Astrocyte (in vitro differentiated cells and primary cell): ENCODE results near the gene DPH1.

Source experiments
- EZH2 ChIP-seq: IDR thresholded peaks from 2 replicates; pipeline ENCODE4 v1.6.1; 2012; ENCODE audit warnings: mild to moderate bottlenecking, low read length, inconsistent platforms; ENCODE audit not compliant: insufficient read depth
- TF ChIP-seq, protein P1 (sequence below): IDR thresholded peaks from 2 replicates; pipeline ENCODE4 v1.5.1; 2011; ENCODE audit warnings: low read depth, mild to moderate bottlenecking, inconsistent platforms, low read length, moderate library complexity; ENCODE audit not compliant: insufficient read depth

- TF ChIP-seq, protein P1, sequence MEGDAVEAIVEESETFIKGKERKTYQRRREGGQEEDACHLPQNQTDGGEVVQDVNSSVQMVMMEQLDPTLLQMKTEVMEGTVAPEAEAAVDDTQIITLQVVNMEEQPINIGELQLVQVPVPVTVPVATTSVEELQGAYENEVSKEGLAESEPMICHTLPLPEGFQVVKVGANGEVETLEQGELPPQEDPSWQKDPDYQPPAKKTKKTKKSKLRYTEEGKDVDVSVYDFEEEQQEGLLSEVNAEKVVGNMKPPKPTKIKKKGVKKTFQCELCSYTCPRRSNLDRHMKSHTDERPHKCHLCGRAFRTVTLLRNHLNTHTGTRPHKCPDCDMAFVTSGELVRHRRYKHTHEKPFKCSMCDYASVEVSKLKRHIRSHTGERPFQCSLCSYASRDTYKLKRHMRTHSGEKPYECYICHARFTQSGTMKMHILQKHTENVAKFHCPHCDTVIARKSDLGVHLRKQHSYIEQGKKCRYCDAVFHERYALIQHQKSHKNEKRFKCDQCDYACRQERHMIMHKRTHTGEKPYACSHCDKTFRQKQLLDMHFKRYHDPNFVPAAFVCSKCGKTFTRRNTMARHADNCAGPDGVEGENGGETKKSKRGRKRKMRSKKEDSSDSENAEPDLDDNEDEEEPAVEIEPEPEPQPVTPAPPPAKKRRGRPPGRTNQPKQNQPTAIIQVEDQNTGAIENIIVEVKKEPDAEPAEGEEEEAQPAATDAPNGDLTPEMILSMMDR, result no peak
- TF ChIP-seq EZH2, result no peak
Observed at GRCh38 chr17:2074919-2075318, 45.0 kb downstream of the DPH1 start.
